ENCODE measurements around the gene PDGFA.

Gene PDGFA

DNA sequence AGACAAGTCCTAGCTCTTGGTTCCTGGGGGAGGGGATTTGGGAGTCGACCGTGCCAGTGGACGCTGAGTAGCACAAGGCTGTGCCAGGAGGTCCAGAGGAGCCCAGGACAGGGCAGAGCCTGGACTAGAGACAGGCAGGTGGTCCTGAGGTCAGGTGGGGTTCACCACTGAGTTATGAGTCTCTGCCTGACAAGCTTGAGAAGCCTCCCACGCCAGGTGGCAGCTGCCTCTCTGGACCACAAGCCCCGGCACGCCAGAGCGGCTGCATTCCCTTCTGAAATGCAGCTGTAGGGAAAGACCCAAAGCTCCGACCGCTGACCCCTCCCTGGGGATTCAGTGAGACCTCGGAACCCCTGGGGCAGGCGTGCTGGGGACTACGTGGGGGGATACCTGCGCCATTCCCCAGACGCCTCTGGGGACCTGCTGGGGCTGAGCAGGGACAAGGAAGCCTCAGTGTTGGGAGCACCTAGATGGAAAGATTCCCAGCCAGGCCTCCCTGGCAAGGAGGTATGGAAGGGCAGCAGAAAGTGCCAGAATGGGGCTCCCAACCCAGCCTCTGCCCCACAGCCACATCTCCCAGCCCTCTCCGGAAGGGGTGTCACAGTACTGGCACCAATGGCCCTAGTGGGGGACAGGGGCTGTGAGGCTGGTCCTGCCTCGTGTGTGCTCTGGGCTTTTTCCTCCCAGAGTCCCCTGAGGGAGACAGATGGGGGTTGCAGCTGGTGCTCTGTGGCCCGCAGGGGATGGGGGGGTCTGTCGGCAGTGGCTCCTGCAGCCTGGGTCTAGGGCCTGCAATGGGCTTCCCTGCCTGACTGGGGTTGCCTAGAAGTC, 29.0 kb downstream of the PDGFA start:
- DNase-seq (ENCODE audit: low read depth), result no peak

- no peak for DNase-seq (ENCODE audit: low read depth)
These were observed 29.8 kb downstream of the PDGFA start for GRCh38 chr7:489876-490275.

- DNase-seq (ENCODE audit: low read depth), result no peak
These were observed 33.4 kb downstream of the PDGFA start for GRCh38 chr7:486216-486743.

DNA sequence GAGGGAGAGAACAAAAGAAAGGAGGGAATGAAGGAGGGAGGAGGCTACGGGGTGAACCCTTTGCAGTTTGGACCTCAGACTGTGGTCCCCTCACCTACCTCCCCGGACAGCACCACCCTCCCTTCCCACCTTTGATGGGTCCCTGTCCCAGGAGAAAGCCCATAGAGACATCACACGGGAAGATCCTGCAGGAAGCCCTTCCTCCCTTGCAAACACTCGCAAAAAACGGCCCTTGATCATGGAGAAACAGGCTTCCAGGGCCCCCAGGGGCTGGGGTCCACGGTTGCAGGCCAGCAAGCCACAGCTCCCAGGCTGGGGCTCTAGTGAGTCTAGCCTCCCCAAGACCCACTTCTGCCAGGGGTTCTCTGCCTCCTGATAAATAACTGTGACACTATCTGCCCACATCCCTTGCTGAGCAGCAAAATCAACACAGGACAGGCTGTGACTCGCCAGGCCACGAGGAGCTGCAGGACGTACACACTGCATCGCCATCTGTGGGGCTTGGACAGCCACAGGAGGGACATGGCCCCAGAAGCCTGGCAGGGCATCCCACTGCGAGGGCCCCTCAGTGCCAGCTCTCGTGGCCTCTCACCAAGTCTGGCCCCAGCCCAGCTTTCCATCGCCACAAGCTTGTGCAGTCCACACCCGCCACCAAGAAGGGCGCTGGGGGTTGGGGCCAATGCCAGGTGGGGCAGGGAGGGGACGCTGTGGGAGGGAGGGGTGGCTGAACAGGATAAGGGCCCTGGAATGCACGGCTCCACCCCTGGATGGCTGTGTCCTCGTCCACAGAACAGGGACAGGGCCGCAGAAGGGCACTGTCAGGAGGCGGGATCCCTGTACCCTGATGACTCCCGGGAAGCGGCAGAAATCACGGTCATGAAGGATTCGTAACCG, 34.2 kb downstream of the PDGFA start:
- DNase-seq (ENCODE audit: low read depth), result no peak

DNA sequence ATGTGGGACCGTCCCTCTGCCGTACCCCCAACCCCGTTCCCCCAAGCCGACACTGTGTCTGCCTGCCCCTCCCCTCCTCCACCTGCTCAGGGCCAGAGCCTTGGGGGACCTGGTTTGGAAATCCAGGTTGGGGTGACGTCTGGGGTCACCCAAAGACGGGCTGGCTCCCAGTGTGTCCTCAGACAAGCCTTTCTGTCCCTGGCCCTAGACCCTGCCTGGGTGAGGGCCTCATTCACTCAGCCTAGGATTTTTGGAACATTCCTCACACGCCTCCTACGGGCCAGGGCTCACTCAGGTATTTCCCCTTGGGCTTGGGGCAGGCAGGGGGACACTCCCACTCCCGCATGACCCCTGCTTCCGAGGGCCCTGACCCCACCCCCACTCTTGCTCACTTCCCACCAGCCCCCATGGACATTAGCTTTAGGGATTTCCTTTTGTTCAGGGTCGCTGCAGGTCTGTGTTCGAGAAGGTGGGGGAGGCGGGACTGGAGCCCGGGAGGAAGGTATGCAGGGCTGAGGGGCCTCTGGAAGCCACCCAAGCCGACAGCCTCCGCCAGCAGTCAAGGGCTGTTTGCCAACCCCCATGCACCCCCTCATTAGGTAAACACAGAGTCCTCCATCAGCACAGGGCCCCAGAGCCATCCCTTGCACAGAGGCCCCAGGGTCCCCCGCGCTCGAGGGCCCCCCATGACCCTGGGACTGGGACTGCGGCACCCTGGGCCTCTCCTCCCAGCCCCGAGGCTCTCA, 35.1 kb downstream of the PDGFA start:
- DNase-seq (ENCODE audit: low read depth), result no peak

GRCh38 chr7:483656-484355, 35.8 kb downstream of the PDGFA start:
- no peak for DNase-seq (ENCODE audit: low read depth)

- no peak for DNase-seq (ENCODE audit: low read depth)
These were observed 37.0 kb downstream of the PDGFA start for GRCh38 chr7:482521-483083.

GRCh38 chr7:481219-481930, 38.3 kb downstream of the PDGFA start:
- DNase-seq (ENCODE audit: low read depth), result no peak

DNA sequence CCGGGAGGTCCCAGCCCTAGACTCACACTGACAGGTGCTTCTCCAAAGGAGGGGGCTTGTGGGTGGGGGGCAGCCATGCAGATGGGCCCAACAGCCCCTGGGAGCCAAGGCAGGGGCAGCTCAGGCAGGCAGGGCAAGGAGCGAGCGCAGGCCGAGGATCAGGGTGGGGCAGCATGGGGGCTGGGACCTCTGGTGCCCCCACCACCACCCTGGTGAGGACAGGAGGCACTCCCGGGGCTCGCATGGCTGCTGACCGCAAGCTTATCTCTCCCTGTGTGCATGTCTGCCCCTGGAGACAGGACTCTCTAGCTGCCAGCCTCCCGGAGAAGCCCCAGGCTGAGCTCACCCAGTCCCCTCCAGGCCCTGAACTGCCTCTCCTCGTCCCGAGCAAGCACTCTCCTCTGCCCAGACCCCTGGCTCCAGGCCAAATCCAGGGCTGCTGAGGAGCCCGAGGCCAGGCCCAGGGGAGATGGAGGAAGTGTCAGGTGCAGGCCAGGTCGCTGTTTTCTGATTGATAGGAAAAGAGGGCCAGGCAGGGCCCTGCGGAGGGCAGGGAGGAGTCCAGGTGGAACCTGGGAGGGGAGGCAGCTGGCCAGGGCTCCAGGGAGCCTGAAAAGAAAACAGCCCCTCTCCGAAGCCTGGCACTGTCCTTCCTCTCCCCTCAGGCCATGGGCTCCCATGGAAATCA, 39.0 kb downstream of the PDGFA start:
- DNase-seq (ENCODE audit: low read depth), result no peak

DNA sequence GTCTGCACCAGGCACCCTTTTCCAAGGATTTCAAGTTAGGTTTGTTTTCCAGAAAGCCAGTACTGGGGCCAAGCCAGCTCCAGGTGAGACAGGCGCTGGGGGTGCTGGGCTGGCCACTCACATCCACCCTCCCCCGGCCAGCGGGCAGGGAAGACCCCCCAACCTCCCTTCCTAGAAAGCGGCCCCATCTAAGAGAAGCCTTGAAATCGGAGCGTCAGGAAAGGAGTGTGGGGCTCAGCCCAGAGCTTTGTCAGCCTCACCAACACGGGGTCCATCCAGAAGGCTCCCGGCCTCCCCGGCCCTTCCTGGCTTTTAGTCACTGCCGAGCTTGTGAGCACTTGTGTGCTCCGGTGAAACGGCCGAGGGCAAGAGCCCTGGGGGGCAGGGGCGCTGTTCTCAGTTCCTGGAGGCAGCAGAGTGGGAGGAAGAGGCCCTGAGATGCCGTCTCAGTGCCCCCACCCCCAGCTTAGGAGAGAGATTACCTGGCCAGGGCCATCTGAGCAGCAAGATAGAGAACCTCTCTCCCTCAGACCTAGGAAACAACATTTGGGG, 39.6 kb downstream of the PDGFA start:
- DNase-seq (ENCODE audit: low read depth), result no peak

- no peak for DNase-seq (ENCODE audit: low read depth)
These were observed 40.3 kb downstream of the PDGFA start for GRCh38 chr7:479115-479947.

DNA sequence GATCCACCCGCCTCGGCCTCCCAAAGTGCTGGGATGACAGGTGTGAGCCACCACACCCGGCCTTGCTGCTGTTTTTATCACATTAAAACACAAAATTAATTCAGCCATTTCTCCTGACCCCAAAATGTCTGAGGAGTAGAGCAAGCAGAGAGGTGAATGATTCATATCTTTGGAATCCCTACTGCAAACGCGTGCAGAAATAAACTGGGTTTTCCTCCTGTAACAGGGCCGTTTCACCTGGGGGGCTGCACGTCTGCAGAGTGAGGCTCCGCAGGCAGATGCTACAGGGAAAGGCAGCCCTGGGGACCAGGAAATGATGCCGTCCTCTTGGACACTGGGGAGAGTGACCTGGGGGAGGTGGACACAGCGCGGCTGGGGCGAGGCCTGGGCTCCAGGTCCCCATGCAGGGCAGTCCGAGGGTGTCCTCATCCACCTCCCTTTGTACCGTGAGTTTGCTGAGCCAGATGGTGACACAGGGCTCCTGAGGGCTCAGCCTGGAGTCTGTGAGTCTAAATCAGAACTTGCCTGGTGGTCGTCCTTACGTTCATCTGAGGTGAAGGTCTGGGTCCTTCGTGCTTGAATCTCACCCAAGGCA, 41.9 kb downstream of the PDGFA start:
- DNase-seq (ENCODE audit: low read depth), result no peak

- no peak for DNase-seq (ENCODE audit: low read depth)
These were observed 42.8 kb downstream of the PDGFA start for GRCh38 chr7:476736-477360.

- DNase-seq (ENCODE audit: low read depth), result no peak
These were observed 43.6 kb downstream of the PDGFA start for GRCh38 chr7:475951-476441.

DNA sequence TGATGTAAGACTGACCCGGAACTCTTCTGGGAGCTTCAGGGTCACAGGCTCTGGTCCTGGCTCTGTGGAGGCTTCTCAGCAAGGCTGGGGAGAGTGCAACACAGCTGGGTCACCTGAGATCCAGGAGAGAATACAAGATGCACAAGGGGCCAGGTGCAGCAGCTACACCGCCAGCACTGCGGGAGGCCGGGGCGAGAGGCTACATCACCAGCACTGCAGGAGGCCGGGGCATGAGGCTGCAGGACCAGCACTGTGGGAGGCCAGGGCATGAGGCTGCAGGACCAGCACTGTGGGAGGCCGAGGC, 44.3 kb downstream of the PDGFA start:
- DNase-seq (ENCODE audit: low read depth), result no peak

GRCh38 chr7:474605-475424, 44.8 kb downstream of the PDGFA start:
- no peak for DNase-seq (ENCODE audit: low read depth)

All from stimulated activated CD8-positive, alpha-beta memory T cell treated with anti-CD3 and anti-CD28 coated beads, Interleukin-7, amount 100 ng/mL, for 24 hours (primary cell).